Ishikawa (cell line): ENCODE data around the gene TMEM175.

Source experiments
- CEBPB ChIP-seq: IDR thresholded peaks from 2 replicates; pipeline ENCODE4 v1.6.1; 2012
- EP300 ChIP-seq: IDR thresholded peaks from 2 replicates; pipeline ENCODE4 v1.6.1; 2012; ENCODE audit warnings: borderline replicate concordance
- MAX ChIP-seq: IDR thresholded peaks from 2 replicates; pipeline ENCODE4 v1.6.1; 2012
- RAD21 ChIP-seq: IDR thresholded peaks from 2 replicates; pipeline ENCODE4 v1.6.1; 2012; ENCODE audit warnings: low read depth
- TAF1 ChIP-seq: IDR thresholded peaks from 2 replicates; pipeline ENCODE4 v1.6.1; 2012; ENCODE audit warnings: low read depth, mild to moderate bottlenecking
- USF1 ChIP-seq: IDR thresholded peaks from 2 replicates; pipeline ENCODE4 v1.6.1; 2012
- YY1 ChIP-seq: IDR thresholded peaks from 2 replicates; pipeline ENCODE4 v1.6.1; 2012; ENCODE audit warnings: low read depth
- ZBTB7A ChIP-seq: IDR thresholded peaks from 2 replicates; pipeline ENCODE4 v1.6.1; 2012; ENCODE audit warnings: low read depth

- TF ChIP-seq EP300: no peak
- TF ChIP-seq YY1: no peak
- TF ChIP-seq CEBPB: no peak
- no peak for TF ChIP-seq USF1
- TF ChIP-seq RAD21: no peak
- TF ChIP-seq MAX: no peak
- TF ChIP-seq TAF1: no peak
- no peak for TF ChIP-seq ZBTB7A
Measured at GRCh38 chr4:1000686-1001260, 68.5 kb downstream of the TMEM175 start.
